ENCODE measurements around the gene ITIH3. TPM values are rescaled to one million over a fixed set of nuclear protein-coding genes. Genes with fewer than 3 reads are reported as not detected.

ITIH3 gene
- total and polyA plus RNA-seq, 2 experiments from 2014 or later: 63.3 to 66.9 TPM

DNA sequence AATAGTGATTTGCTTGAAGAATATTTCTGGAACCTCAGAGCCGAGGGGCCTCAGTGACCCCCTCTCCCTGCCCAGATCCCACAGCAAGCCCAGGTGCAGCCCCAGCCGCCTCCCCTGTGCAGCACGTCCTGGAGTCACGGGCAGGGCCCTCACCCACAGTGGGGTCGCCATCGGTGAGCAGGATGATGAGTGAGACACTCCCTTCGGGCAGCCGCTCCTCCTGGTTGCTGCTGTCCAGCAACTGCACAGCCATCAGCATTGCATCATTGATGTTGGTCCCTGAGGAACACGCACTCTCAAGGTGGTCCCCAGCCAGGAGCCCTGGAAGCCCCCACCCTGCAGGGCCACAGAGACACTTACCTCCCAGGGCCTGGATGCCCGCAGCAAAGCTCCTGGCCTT is 29.4 kb downstream of the ITIH3 start:
- Histone ChIP-seq H3K9me2 (replicated peaks; ENCODE audit: insufficient read depth) (no peaks in the 10 kb centered on the region), H4K20me1 (ENCODE audit: insufficient read depth, poor library complexity, severe bottlenecking) (no peaks in the 10 kb centered on the region), H3K36me3 (replicated peaks; ENCODE audit: insufficient read depth, low read depth) (no peaks in the 10 kb centered on the region), H2AFZ (no peak overlapping the region), H3K4me1 (ENCODE audit: insufficient read depth) (peaks cover 4% of the 10 kb centered on the region), H3K9me3 (ENCODE audit: low read depth) (no peaks in the 10 kb centered on the region), H3K27me3 (no peaks in the 10 kb centered on the region), H3K4me2 (no peak overlapping the region), H3K27ac (no peak overlapping the region), H3K79me2 (no peaks in the 10 kb centered on the region), H3K4me3 (no peak overlapping the region)
- no peak for DNase-seq (ENCODE audit: low spot score)
- 92% methylated on average over 10 of the region's 10 CpGs for WGBS (ENCODE audit: low lambda C conversion rate, missing lambda C conversion rate)
- TF ChIP-seq, protein P1, sequence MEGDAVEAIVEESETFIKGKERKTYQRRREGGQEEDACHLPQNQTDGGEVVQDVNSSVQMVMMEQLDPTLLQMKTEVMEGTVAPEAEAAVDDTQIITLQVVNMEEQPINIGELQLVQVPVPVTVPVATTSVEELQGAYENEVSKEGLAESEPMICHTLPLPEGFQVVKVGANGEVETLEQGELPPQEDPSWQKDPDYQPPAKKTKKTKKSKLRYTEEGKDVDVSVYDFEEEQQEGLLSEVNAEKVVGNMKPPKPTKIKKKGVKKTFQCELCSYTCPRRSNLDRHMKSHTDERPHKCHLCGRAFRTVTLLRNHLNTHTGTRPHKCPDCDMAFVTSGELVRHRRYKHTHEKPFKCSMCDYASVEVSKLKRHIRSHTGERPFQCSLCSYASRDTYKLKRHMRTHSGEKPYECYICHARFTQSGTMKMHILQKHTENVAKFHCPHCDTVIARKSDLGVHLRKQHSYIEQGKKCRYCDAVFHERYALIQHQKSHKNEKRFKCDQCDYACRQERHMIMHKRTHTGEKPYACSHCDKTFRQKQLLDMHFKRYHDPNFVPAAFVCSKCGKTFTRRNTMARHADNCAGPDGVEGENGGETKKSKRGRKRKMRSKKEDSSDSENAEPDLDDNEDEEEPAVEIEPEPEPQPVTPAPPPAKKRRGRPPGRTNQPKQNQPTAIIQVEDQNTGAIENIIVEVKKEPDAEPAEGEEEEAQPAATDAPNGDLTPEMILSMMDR (IDR thresholded peaks at IDR 0.05; ENCODE audit: poor library complexity): no peak
- no peak for TF ChIP-seq EZH2phosphoT487 (IDR thresholded peaks at IDR 0.05; ENCODE audit: low read depth, severe bottlenecking, unreplicated experiment)
- no peak for TF ChIP-seq EZH2 (IDR thresholded peaks at IDR 0.05; ENCODE audit: borderline replicate concordance)

DNA sequence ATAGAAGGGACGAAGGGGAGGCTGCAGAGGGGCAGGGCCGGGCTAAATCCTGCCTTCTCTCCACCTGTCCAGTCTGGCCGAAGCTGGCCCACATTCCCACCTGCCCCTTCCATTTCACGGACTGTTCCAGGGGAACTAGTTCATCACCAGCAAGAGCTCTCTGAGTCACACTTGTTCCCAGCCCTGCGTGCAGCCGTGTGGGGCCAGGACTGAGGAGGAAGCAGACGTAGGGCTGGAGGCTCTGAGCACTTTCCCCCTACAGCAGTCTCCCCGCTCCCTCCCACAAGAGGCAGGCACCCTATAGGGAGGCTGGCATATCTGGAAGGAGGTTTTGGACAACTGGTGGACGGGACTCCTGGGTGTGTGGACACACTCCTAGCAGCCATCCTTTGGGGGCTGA is 32.8 kb downstream of the ITIH3 start:
- TF ChIP-seq EZH2phosphoT487 (IDR thresholded peaks at IDR 0.05; ENCODE audit: low read depth, severe bottlenecking, unreplicated experiment): no peak
- TF ChIP-seq, protein P1 (IDR thresholded peaks at IDR 0.05; ENCODE audit: poor library complexity): no peak
- TF ChIP-seq EZH2 (IDR thresholded peaks at IDR 0.05; ENCODE audit: borderline replicate concordance): no peak
- peak; percentile 31 for DNase-seq (ENCODE audit: low spot score)
- H3K36me3 ChIP-seq (replicated peaks; ENCODE audit: insufficient read depth, low read depth): no peaks in the 10 kb centered on the region
- 60% methylated on average over 9 of the region's 9 CpGs for WGBS (ENCODE audit: low lambda C conversion rate, missing lambda C conversion rate)
- H3K79me2 ChIP-seq: no peaks in the 10 kb centered on the region
- H3K9me2 ChIP-seq (replicated peaks; ENCODE audit: insufficient read depth): no peaks in the 10 kb centered on the region
- H3K4me1 ChIP-seq (ENCODE audit: insufficient read depth): peaks cover 6% of the 10 kb centered on the region
- H3K9me3 ChIP-seq (ENCODE audit: low read depth): no peaks in the 10 kb centered on the region
- no peaks in the 10 kb centered on the region for H4K20me1 ChIP-seq (ENCODE audit: insufficient read depth, poor library complexity, severe bottlenecking)
- no peak overlapping the region for H2AFZ ChIP-seq
- H3K4me2 ChIP-seq: no peak overlapping the region
- H3K27me3 ChIP-seq: no peaks in the 10 kb centered on the region
- H3K27ac ChIP-seq: peak overlapping the region; percentile 71
- no peak overlapping the region for H3K4me3 ChIP-seq

DNA sequence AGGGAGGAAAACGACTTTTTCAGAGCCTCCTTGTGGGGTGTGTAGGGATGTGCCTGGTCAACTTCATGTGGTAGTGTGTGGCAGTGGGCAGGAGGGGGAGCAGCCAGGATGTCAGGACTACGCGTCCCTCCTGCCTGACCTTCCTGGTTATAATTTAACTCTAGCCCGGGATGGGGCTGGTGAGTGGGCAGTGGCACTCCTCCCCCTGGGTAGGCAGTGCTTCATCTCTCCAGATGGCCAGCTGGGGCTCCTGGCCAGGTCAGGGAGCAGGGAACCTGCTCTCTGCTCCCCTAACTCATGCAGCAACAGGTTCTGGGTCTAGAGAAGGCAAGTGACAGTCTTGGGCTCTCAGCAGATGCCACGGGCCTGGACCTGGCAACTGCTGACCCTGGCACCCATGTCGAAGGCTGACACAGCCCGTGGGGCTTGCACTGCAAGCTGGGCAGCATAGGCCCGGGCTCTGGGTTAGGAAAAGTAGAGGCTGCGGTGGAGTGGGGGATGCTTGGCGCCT is 33.3 kb downstream of the ITIH3 start:
- 65% methylated on average over 10 of the region's 10 CpGs for WGBS (ENCODE audit: low lambda C conversion rate, missing lambda C conversion rate)
- Histone ChIP-seq H3K79me2 (no peaks in the 10 kb centered on the region), H3K36me3 (replicated peaks; ENCODE audit: insufficient read depth, low read depth) (no peaks in the 10 kb centered on the region), H2AFZ (no peak overlapping the region), H3K4me3 (no peak overlapping the region), H3K9me2 (replicated peaks; ENCODE audit: insufficient read depth) (no peaks in the 10 kb centered on the region), H4K20me1 (ENCODE audit: insufficient read depth, poor library complexity, severe bottlenecking) (no peaks in the 10 kb centered on the region), H3K4me1 (ENCODE audit: insufficient read depth) (peaks cover 6% of the 10 kb centered on the region), H3K9me3 (ENCODE audit: low read depth) (no peaks in the 10 kb centered on the region), H3K4me2 (no peak overlapping the region), H3K27me3 (no peaks in the 10 kb centered on the region), H3K27ac (peak overlapping the region; percentile 71)
- TF ChIP-seq, protein P1 (IDR thresholded peaks at IDR 0.05; ENCODE audit: poor library complexity): peak; percentile 25
- TF ChIP-seq EZH2phosphoT487 (IDR thresholded peaks at IDR 0.05; ENCODE audit: low read depth, severe bottlenecking, unreplicated experiment): no peak
- peak; percentile 67 for DNase-seq (ENCODE audit: low spot score)

DNA sequence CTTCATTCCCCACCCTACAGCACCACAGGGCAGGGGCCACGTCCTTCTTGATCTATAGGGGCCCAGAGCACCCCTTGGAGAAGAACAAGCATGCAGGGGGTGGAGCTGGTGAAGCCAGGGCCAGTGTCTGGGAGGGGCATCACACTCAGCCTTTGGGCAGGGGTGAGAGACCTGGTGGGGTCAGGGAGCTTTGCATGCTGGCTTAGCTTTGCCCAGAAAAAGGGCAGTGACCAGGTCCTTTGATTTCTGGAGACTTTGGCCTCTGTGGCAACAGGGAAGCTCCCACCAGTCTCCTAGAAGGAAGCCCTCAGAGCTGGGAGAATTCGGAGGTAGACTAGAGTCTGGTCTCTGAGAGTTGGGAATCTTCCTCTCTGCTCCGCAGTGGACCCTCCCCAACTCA is 34.9 kb downstream of the ITIH3 start:
- Histone ChIP-seq H3K9me2 (replicated peaks; ENCODE audit: insufficient read depth) (no peaks in the 10 kb centered on the region), H3K27ac (no peak overlapping the region), H3K27me3 (no peaks in the 10 kb centered on the region), H2AFZ (no peak overlapping the region), H3K79me2 (no peaks in the 10 kb centered on the region), H3K4me2 (no peak overlapping the region), H4K20me1 (ENCODE audit: insufficient read depth, poor library complexity, severe bottlenecking) (no peaks in the 10 kb centered on the region), H3K36me3 (replicated peaks; ENCODE audit: insufficient read depth, low read depth) (no peaks in the 10 kb centered on the region), H3K4me3 (no peak overlapping the region), H3K9me3 (ENCODE audit: low read depth) (no peaks in the 10 kb centered on the region), H3K4me1 (ENCODE audit: insufficient read depth) (peaks cover 6% of the 10 kb centered on the region)
- 82% methylated on average over 3 of the region's 3 CpGs for WGBS (ENCODE audit: low lambda C conversion rate, missing lambda C conversion rate)
- TF ChIP-seq, protein P1 (IDR thresholded peaks at IDR 0.05; ENCODE audit: poor library complexity): no peak
- TF ChIP-seq EZH2phosphoT487 (IDR thresholded peaks at IDR 0.05; ENCODE audit: low read depth, severe bottlenecking, unreplicated experiment) (no peak), EZH2 (IDR thresholded peaks at IDR 0.05; ENCODE audit: borderline replicate concordance) (no peak)
- no peak for DNase-seq (ENCODE audit: low spot score)
